GM12878 (cell line): ENCODE data around the gene GNAZ. TPM values are rescaled to one million over a fixed set of nuclear protein-coding genes. Genes with fewer than 3 reads are reported as not detected.
A peak's percentile ranks its signal among the peaks of the same experiment; 100 is the strongest.

ENCODE experiments used
- ATAC-seq: fragments of 200-7000 bp; cut with Tn5 transposase; 3 replicates; pipeline ENCODE4 v1.9.1; 2020; ENCODE audit warnings: mild to moderate bottlenecking, moderate library complexity
- BruUV-seq: library from RNA; stranded (reverse); fragments of 400-500 nt; replicated peaks from 2 replicates; lab custom pipeline; 2021; lab: Mats Ljungman, UMichigan
- CTCF ChIA-PET: fragments of 300-600 bp; sonication (Branson Sonifier 250); formaldehyde crosslinking; extraction: SDS; loops from one replicate; lab custom pipeline; 2021; ENCODE audit warnings: inconsistent platforms; lab: Yijun Ruan, JAX
- POLR2A ChIA-PET: fragments of 350-600 bp; formaldehyde crosslinking; extraction: SDS; loops from one replicate; lab custom pipeline; 2021; ENCODE audit warnings: inconsistent platforms; lab: Charles Lee
- RAD21 ChIA-PET: fragments of 300-600 bp; sonication (Branson Sonifier 250); formaldehyde crosslinking; loops from one replicate; lab custom pipeline; 2023; ENCODE audit warnings: antibody characterized with exemption; ENCODE audit not compliant: unreplicated experiment; lab: Charles Lee
- SMC1A ChIA-PET: fragments of 300-600 bp; sonication (Branson Sonifier 250); formaldehyde crosslinking; loops from one replicate; lab custom pipeline; 2023; ENCODE audit not compliant: unreplicated experiment, uncharacterized antibody; lab: Charles Lee
- DNase-seq: peaks from one replicate; pipeline ENCODE4 v3.0.0-alpha.2; 2011; ENCODE audit warnings: low read depth, low spot score
- FAIRE-seq: peaks from 3 replicates; lab custom pipeline; 2011; peaks lifted over from hg19 to GRCh38; lab: Jason Lieb, UNC
- H2AFZ ChIP-seq: 2 replicates; pipeline ENCODE4 v1.6.0; 2011; ENCODE audit warnings: low read depth, low read length, control low read depth; ENCODE audit not compliant: control insufficient read depth
- H3K27ac ChIP-seq: 2 replicates; pipeline ENCODE4 v1.5.1; 2011; ENCODE audit warnings: control low read depth; ENCODE audit not compliant: control insufficient read depth, insufficient read depth
- H3K27me3 ChIP-seq, 2 experiments: replicated peaks in 1 of 2; 2 replicates each; pipeline versions ENCODE4 v1.6.0 to v1.6.1; 2011; ENCODE audit warnings: low read length in 1 of 2; ENCODE audit not compliant: control insufficient read depth in 2 of 2, insufficient read depth in 2 of 2
- H3K36me3 ChIP-seq, 2 experiments: 2 replicates each; pipeline ENCODE4 v1.5.1; 2011; ENCODE audit warnings: low read length in 1 of 2; ENCODE audit not compliant: control insufficient read depth in 2 of 2, insufficient read depth in 2 of 2
- H3K4me1 ChIP-seq: 2 replicates; pipeline ENCODE4 v1.6.1; 2011; ENCODE audit warnings: mild to moderate bottlenecking, low read length, moderate library complexity, mixed read lengths; ENCODE audit not compliant: control insufficient read depth, insufficient read depth
- H3K4me2 ChIP-seq: 2 replicates; pipeline ENCODE4 v1.6.0; 2011; ENCODE audit warnings: control low read depth; ENCODE audit not compliant: control insufficient read depth, insufficient read depth
- H3K4me3 ChIP-seq: fragments of 200-600 bp; sonication (generic); 2 replicates; pipeline ENCODE4 v1.5.1; 2016
- H3K79me2 ChIP-seq: 2 replicates; pipeline ENCODE4 v1.6.0; 2011; ENCODE audit warnings: low read length; ENCODE audit not compliant: control insufficient read depth, insufficient read depth
- H3K9ac ChIP-seq: 2 replicates; pipeline ENCODE4 v1.8.0; 2011; ENCODE audit warnings: low read length, control low read depth, mixed read lengths; ENCODE audit not compliant: control insufficient read depth, insufficient read depth
- H3K9me3 ChIP-seq: replicated peaks from 3 replicates; pipeline ENCODE4 v1.5.1; 2011; ENCODE audit warnings: mild to moderate bottlenecking, low read length; ENCODE audit not compliant: control insufficient read depth, insufficient read depth
- H4K20me1 ChIP-seq: 2 replicates; pipeline ENCODE4 v1.6.0; 2011; ENCODE audit not compliant: control insufficient read depth, insufficient read depth
- MYC ChIP-seq: IDR thresholded peaks from 2 replicates; pipeline ENCODE4 v1.6.1; 2011; ENCODE audit warnings: mild to moderate bottlenecking, low read length, moderate library complexity, inconsistent platforms; ENCODE audit not compliant: insufficient read depth, insufficient replicate concordance, insufficient read length, severe bottlenecking
- SMARCA5 ChIP-seq: fragments of 450-650 bp; IDR thresholded peaks from 2 replicates; pipeline ENCODE4 v1.6.1; 2017; ENCODE audit warnings: mild to moderate bottlenecking
- SUZ12 ChIP-seq: fragments of 200-600 bp; sonication (generic); IDR thresholded peaks from one replicate; pipeline ENCODE4 v1.6.1; 2018; ENCODE audit warnings: antibody characterized with exemption, mild to moderate bottlenecking; ENCODE audit not compliant: unreplicated experiment
- WGBS: methylation state at CpG from one replicate; pipeline ENCODE4 v1.1.6; 2016; ENCODE audit warnings: low lambda C conversion rate; ENCODE audit not compliant: insufficient replicate concordance, insufficient coverage; ENCODE audit errors: missing lambda C conversion rate; 5-methylcytosine and 5-hydroxymethylcytosine counted together
- in situ Hi-C: fragments of 300-500 bp; cut with MboI; formaldehyde crosslinking; loops from 9 replicates; pipeline ENCODE4 v1.14.3; 2018; ENCODE audit warnings: mixed read lengths
- intact Hi-C: fragments of 100-400 bp; cut with micrococcal nuclease; formaldehyde crosslinking; loops from one replicate; pipeline ENCODE4 v1.14.2; 2022; ENCODE audit not compliant: unreplicated experiment
- polyA plus RNA-seq, 11 experiments: library from polyadenylated mRNA; depleted of rRNA in 4 of 11; unstranded in 6 of 11; stranded (reverse) in 5 of 11; fragments of >200 nt; fragmentation: Nextera tagmentation in 4 of 11; fragmentation: Illumina TruSeq in 1 of 11; extraction: Ambion mirVana in 4 of 11; extraction: Trizol in 1 of 11; gene quantifications; 1 replicate in 1 of 11; 2 replicates in 10 of 11; pipeline versions ENCODE4 v1.2.1 to v1.2.3, GENCODE V29; 2011 to 2016; ENCODE audit warnings: inconsistent platforms in 2 of 11, missing spikeins in 2 of 11, low read depth in 1 of 11
- total RNA-seq, 4 experiments: library from RNA; depleted of rRNA in 3 of 4; stranded (reverse); fragments of >200 nt in 3 of 4; fragmentation: Illumina TruSeq in 1 of 4; extraction: Trizol in 1 of 4; gene quantifications; 2 replicates each; pipeline versions ENCODE4 v1.2.1 to v1.2.3, GENCODE V29; 2013 to 2021
- TF ChIP-seq, protein P1 (sequence below): IDR thresholded peaks from 2 replicates; pipeline ENCODE4 v1.6.1; 2012; ENCODE audit warnings: low read depth, low read length, improper control_type of control experiment
- TF ChIP-seq, protein P2 (sequence below): fragments of 450-650 bp; IDR thresholded peaks from 2 replicates; pipeline ENCODE4 v1.6.1; 2016; ENCODE audit warnings: mild to moderate bottlenecking
- TF ChIP-seq, protein P3 (sequence below): fragments of 450-650 bp; IDR thresholded peaks from 2 replicates; pipeline ENCODE4 v1.6.1; 2016; ENCODE audit warnings: mild to moderate bottlenecking
- TF ChIP-seq, protein P4 (sequence below): fragments of 150-350 bp; IDR thresholded peaks from 2 replicates; pipeline ENCODE4 v1.6.1; 2016; ENCODE audit warnings: low read depth, low read length

GNAZ gene
- total and polyA plus RNA-seq, 10 of the 15 experiments (the other 5 are each of a cell fraction or from before 2014, with no cell fraction given): 0.09 to 1.0 (median 0.44) TPM; not detected in 1

DNA sequence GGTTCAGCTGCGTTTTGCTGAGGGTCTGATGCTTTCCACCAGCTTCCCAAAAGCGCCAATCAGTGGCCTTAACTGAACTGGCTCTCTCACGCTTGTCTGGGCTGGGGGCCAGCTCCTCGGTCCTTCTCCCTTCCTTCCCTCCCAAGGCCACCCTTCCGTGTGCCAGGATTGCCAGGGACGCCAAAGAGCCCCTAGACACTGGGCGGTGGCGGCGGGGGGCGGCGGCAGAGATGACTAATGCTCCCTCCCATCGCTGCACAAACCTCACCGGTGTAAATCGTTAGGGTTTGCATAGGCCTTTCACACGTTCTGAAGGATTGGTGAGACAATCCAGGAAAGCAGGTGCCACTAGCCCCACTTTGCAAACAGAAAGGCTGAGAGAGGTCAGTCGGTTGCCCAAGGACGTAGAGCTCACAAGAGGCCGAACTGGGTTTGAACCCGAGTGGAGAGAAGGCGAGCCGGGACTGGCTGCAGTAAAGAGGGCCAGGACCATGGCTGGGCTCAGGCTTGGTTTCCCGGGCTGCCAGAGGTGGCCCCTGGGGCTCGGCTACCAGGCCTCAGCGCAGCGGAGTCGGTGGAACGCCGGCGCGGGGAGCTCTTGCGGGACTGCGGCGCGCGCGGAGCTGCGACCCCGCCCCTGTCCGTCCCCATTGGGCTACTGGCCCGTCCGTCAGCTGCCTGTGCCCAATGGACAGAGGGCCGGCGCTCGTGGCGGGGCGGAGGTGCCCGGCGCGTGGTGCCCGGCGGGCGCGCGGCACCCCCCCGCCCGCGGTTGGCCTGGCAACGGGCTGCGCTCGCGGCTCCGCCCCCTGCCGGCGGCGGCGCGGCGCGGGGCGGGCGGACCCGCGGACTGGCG is 589 bp upstream of the GNAZ start (continued):
- TF ChIP-seq, protein P1, sequence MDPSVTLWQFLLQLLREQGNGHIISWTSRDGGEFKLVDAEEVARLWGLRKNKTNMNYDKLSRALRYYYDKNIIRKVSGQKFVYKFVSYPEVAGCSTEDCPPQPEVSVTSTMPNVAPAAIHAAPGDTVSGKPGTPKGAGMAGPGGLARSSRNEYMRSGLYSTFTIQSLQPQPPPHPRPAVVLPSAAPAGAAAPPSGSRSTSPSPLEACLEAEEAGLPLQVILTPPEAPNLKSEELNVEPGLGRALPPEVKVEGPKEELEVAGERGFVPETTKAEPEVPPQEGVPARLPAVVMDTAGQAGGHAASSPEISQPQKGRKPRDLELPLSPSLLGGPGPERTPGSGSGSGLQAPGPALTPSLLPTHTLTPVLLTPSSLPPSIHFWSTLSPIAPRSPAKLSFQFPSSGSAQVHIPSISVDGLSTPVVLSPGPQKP: no peak

DNA sequence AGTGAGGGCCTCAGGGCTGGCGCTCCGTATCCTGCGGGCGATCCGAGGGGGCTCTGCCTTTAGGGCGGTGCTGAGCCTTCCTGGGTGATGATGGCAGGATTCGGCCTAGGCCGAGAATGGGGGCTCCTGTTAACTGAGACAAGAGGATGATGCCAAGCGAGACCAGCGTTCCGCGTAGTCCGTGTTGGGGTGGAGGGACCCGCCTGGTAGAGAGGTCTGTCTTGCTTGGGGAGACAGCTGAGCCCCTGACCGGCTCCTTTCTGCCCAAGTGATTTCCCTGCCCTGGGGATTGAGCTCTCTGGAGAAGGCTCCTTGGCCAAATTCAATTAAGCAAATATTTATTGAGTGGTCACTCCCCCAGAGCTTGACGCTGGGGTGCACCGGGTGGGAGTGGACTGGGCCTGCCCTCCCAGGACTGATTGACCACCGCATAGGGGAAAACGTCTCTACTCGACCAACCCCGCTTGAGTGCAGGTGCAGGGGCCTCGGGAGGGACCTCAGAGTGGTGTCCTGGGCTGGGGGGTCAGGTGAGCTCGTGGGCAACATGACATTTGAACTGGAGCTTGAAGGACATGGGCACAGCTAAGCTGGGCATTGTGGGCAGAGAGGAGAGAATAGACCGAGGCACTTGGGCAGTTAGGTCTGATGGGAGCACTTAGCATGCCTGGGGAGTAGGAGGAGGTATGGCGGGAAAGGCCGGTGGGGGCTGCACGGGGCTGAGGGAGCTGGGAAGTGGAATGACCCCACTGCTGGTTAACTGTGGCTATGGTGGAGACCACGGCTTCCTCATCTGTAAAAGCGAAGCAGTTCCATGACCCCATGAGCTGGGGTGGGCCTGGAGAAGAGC is 1.1 kb downstream of the GNAZ start:
- ChIA-PET POLR2A (interaction anchor here (1.3 to 1.6 kb wide), 2 partner anchors 16 to 112 kb away, joined by 3 to 5 read pairs; no protein-coding TSS in a partner anchor), CTCF (interaction anchor here (0.7 to 2.3 kb wide), 6 partner anchors 9 to 136 kb away, joined by 3 to 17 read pairs (median 3); no protein-coding TSS in a partner anchor), RAD21 (interaction anchor here (1.0 to 2.6 kb wide), 3 partner anchors 35 to 112 kb away, joined by 3 to 18 read pairs (median 5); no protein-coding TSS in a partner anchor)
- in situ Hi-C loops: no loop called here
- BruUV-seq: no TSS peak
- Histone ChIP-seq H4K20me1 (no peaks in the 10 kb centered on the region), H3K4me3 (no peak overlapping the region), H3K9me3 (no peaks in the 10 kb centered on the region), H3K36me3 (no peaks in the 10 kb centered on the region), H3K27ac (no peak overlapping the region)
- WGBS: 53% methylated on average over 29 of the region's 29 CpGs
- no peak for FAIRE-seq
- TF ChIP-seq MYC (no peak), SUZ12 (no peak), SMARCA5 (no peak)
- TF ChIP-seq, protein P2, sequence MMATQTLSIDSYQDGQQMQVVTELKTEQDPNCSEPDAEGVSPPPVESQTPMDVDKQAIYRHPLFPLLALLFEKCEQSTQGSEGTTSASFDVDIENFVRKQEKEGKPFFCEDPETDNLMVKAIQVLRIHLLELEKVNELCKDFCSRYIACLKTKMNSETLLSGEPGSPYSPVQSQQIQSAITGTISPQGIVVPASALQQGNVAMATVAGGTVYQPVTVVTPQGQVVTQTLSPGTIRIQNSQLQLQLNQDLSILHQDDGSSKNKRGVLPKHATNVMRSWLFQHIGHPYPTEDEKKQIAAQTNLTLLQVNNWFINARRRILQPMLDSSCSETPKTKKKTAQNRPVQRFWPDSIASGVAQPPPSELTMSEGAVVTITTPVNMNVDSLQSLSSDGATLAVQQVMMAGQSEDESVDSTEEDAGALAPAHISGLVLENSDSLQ: no peak
- TF ChIP-seq, protein P3, sequence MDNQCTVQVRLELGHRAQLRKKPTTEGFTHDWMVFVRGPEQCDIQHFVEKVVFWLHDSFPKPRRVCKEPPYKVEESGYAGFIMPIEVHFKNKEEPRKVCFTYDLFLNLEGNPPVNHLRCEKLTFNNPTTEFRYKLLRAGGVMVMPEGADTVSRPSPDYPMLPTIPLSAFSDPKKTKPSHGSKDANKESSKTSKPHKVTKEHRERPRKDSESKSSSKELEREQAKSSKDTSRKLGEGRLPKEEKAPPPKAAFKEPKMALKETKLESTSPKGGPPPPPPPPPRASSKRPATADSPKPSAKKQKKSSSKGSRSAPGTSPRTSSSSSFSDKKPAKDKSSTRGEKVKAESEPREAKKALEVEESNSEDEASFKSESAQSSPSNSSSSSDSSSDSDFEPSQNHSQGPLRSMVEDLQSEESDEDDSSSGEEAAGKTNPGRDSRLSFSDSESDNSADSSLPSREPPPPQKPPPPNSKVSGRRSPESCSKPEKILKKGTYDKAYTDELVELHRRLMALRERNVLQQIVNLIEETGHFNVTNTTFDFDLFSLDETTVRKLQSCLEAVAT: no peak
- TF ChIP-seq, protein P4, sequence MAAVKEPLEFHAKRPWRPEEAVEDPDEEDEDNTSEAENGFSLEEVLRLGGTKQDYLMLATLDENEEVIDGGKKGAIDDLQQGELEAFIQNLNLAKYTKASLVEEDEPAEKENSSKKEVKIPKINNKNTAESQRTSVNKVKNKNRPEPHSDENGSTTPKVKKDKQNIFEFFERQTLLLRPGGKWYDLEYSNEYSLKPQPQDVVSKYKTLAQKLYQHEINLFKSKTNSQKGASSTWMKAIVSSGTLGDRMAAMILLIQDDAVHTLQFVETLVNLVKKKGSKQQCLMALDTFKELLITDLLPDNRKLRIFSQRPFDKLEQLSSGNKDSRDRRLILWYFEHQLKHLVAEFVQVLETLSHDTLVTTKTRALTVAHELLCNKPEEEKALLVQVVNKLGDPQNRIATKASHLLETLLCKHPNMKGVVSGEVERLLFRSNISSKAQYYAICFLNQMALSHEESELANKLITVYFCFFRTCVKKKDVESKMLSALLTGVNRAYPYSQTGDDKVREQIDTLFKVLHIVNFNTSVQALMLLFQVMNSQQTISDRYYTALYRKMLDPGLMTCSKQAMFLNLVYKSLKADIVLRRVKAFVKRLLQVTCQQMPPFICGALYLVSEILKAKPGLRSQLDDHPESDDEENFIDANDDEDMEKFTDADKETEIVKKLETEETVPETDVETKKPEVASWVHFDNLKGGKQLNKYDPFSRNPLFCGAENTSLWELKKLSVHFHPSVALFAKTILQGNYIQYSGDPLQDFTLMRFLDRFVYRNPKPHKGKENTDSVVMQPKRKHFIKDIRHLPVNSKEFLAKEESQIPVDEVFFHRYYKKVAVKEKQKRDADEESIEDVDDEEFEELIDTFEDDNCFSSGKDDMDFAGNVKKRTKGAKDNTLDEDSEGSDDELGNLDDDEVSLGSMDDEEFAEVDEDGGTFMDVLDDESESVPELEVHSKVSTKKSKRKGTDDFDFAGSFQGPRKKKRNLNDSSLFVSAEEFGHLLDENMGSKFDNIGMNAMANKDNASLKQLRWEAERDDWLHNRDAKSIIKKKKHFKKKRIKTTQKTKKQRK: no peak
- TF ChIP-seq, all 136 proteins: peak for 0
- Histone ChIP-seq H3K79me2 (no peaks in the 10 kb centered on the region), H2AFZ (no peak overlapping the region), H3K27me3 (peaks cover 0 to 9% of the 10 kb centered on the region in 2 experiments; a peak in 2 of 4 replicates), H3K9ac (no peak overlapping the region), H3K4me1 (peaks cover 3% of the 10 kb centered on the region; the same call in 1 of the 2 replicates), H3K4me2 (peak overlapping the region; percentile 83)
- SMC1A ChIA-PET: interaction anchor here (1.2 to 3.8 kb wide), 6 partner anchors 14 to 111 kb away, joined by 3 to 20 read pairs (median 3); no protein-coding TSS in a partner anchor
- intact Hi-C loops: no loop called here
- ATAC-seq (no peak), DNase-seq (no peak)
